Thyroid gland (tissue), 4 donors: ENCODE measurements around the gene ZNF506. TPM values are rescaled to one million over a fixed set of nuclear protein-coding genes. Genes with fewer than 3 reads are reported as not detected.
A peak's percentile ranks its signal among the peaks of the same experiment; 100 is the strongest.
"Not testable (repeated sequence)": the region's sequence is repeated elsewhere in the genome, so short reads cannot be mapped to it uniquely, and the experiment has no call there.

Source experiments
- DNase-seq, 2 donors: peaks; one replicate each; pipeline ENCODE4 v3.0.0-alpha.2; 2019
- H3K27ac ChIP-seq, 3 donors: fragments of 200-600 bp; sonication (generic); 1 replicate in 2 of 3; 2 replicates in 1 of 3; pipeline ENCODE4 v1.5.1; 2016 to 2019; ENCODE audit warnings: mild to moderate bottlenecking in 1 of 3, moderate library complexity in 1 of 3
- H3K27me3 ChIP-seq: fragments of 200-600 bp; sonication (generic); one replicate; pipeline ENCODE4 v1.5.1; 2019
- H3K36me3 ChIP-seq, 2 donors: fragments of 200-600 bp; sonication (generic); one replicate each; pipeline ENCODE4 v1.5.1; 2016 to 2019
- H3K4me1 ChIP-seq, 2 donors: fragments of 200-600 bp; sonication (generic); one replicate each; pipeline ENCODE4 v1.5.1; 2017 to 2019
- H3K4me3 ChIP-seq, 3 donors: fragments of 200-600 bp; sonication (generic); replicated peaks in 1 of 3; 1 replicate in 2 of 3; 2 replicates in 1 of 3; pipeline ENCODE4 v1.5.1; 2016; ENCODE audit warnings: mild to moderate bottlenecking in 1 of 3
- H3K9me3 ChIP-seq: fragments of 200-600 bp; sonication (generic); one replicate; pipeline ENCODE4 v1.5.1; 2017
- CTCF ChIP-seq, 6 experiments: fragments of 200-600 bp in 3 of 6; fragments of 450-650 bp in 3 of 6; sonication (generic) in 3 of 6; IDR thresholded peaks; one replicate each; pipeline ENCODE4 v1.5.1; 2016 to 2019; ENCODE audit warnings: antibody characterized with exemption in 6 of 6, mild to moderate bottlenecking in 2 of 6, inconsistent platforms in 1 of 6, moderate library complexity in 1 of 6
- POLR2A ChIP-seq, 2 donors: fragments of 450-650 bp; IDR thresholded peaks; one replicate each; pipeline ENCODE4 v1.6.1; 2017; ENCODE audit warnings: antibody characterized with exemption in 2 of 2, mild to moderate bottlenecking in 2 of 2, moderate library complexity in 1 of 2
- WGBS, 2 donors: methylation state at CpG; one replicate each; pipeline ENCODE4 v1.1.5; 2017; 5-methylcytosine and 5-hydroxymethylcytosine counted together
- intact Hi-C: fragments of 100-400 bp; cut with DNase I; formaldehyde crosslinking; loops from one replicate; pipeline ENCODE4 v1.15.1; 2023
- total RNA-seq, 4 donors: library from RNA; depleted of rRNA; stranded (reverse); fragments of >200 nt; gene quantifications; one replicate each; pipeline ENCODE4 v1.2.3, GENCODE V29; 2016

The ZNF506 gene
- total RNA-seq, 4 donors from 2014 or later, result 57.9 to 112 (median 76.5) TPM

DNA sequence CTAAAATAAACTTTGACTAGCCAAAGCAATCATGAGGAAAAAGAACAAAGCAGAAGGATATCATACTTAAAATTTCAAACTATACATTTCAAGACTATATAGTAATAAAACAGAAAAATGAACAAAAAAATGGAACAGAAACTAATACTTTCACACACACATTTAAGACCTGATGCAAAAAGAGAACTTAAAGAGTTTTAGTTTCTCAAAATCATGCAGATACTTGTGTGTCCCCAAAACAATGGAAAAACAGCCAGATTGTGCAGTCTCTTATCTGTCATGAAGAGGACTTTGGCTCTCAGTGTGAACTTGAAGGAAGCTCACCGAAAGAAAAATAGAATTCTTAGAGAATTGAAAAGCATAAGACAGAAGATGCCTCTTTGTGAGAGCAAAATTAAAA lies 16.1 kb downstream of the ZNF506 start:
- intact Hi-C loops, result no loop called here

GRCh38 chr19:19788015-19788414 lies 33.5 kb downstream of the ZNF506 start:
- intact Hi-C loops, result no loop called here
- peaks cover 16 to 23% of the 10 kb centered on the region in 2 donors for H3K36me3 ChIP-seq
- H3K9me3 ChIP-seq, result no peaks in the 10 kb centered on the region
- no peaks in the 10 kb centered on the region for H3K27me3 ChIP-seq
- no peak overlapping the region for H3K27ac ChIP-seq
- 86 to 100% methylated on average over 1 of the region's 1 CpG for WGBS, 2 donors
- no peak for TF ChIP-seq POLR2A (IDR thresholded peaks at IDR 0.05)
- no peak for TF ChIP-seq CTCF (IDR thresholded peaks at IDR 0.05)
- DNase-seq, result no peak
- no peak overlapping the region for H3K4me3 ChIP-seq
- no peaks in the 10 kb centered on the region for H3K4me1 ChIP-seq

More for the DNA sequence above, 16.1 kb downstream of the ZNF506 start:
- WGBS, 2 donors, result 91% methylated on average over 1 of the region's 1 CpG
- Histone ChIP-seq H3K27ac (no peak overlapping the region), H3K27me3 (no peaks in the 10 kb centered on the region), H3K9me3 (no peaks in the 10 kb centered on the region), H3K4me1 (peaks cover 4 to 5% of the 10 kb centered on the region in 2 donors), H3K36me3 (no peaks in the 10 kb centered on the region), H3K4me3 (no peak overlapping the region)
- TF ChIP-seq CTCF (IDR thresholded peaks at IDR 0.05), result no peak
- TF ChIP-seq POLR2A (IDR thresholded peaks at IDR 0.05), result no peak
- no peak for DNase-seq

- DNase-seq, H3K27ac ChIP-seq, H3K27me3 ChIP-seq, H3K36me3 ChIP-seq, H3K4me3 ChIP-seq, intact Hi-C loops, H3K9me3 ChIP-seq: not testable (repeated sequence)
- WGBS, 2 donors, result 98% methylated on average over 16 to 19 of the region's 19 CpGs
- H3K4me1 ChIP-seq, result peaks cover 0 to 13% of the 10 kb centered on the region in 2 donors
These were observed 36.1 kb downstream of the ZNF506 start for GRCh38 chr19:19785476-19785875.

- H3K27ac ChIP-seq, result no peak overlapping the region
- no peak for DNase-seq
- WGBS, 2 donors, result 91 to 96% methylated on average over 2 of the region's 2 CpGs
- no peak for TF ChIP-seq CTCF (IDR thresholded peaks at IDR 0.05)
- no peak for TF ChIP-seq POLR2A (IDR thresholded peaks at IDR 0.05)
- no peaks in the 10 kb centered on the region for H3K27me3 ChIP-seq
- H3K36me3 ChIP-seq, result no peaks in the 10 kb centered on the region
- intact Hi-C loops, result no loop called here
- no peaks in the 10 kb centered on the region for H3K9me3 ChIP-seq
- peaks cover 0 to 13% of the 10 kb centered on the region in 2 donors for H3K4me1 ChIP-seq
- no peak overlapping the region for H3K4me3 ChIP-seq
These were observed 38.8 kb downstream of the ZNF506 start for GRCh38 chr19:19782783-19783182.

- DNase-seq, result peak; percentile 61 to 69
- H3K36me3 ChIP-seq, H3K27ac ChIP-seq, intact Hi-C loops, H3K9me3 ChIP-seq, H3K27me3 ChIP-seq, H3K4me3 ChIP-seq: not testable (repeated sequence)
- 44% methylated on average over 6 of the region's 6 CpGs for WGBS, 2 donors
- H3K4me1 ChIP-seq, result peaks cover 9 to 21% of the 10 kb centered on the region in 2 donors
These were observed 39.8 kb downstream of the ZNF506 start for GRCh38 chr19:19781791-19782190.

- no peak for DNase-seq
- Histone ChIP-seq H3K4me3 (no peak overlapping the region), H3K9me3 (no peaks in the 10 kb centered on the region), H3K27me3 (no peaks in the 10 kb centered on the region), H3K27ac (no peak overlapping the region), H3K36me3 (no peaks in the 10 kb centered on the region), H3K4me1 (peaks cover 16 to 29% of the 10 kb centered on the region in 2 donors)
- WGBS, 2 donors, result 90% methylated on average over 2 of the region's 2 CpGs
- intact Hi-C loops, result no loop called here
- TF ChIP-seq CTCF (IDR thresholded peaks at IDR 0.05) (no peak), POLR2A (IDR thresholded peaks at IDR 0.05) (no peak)
These were observed 42.9 kb downstream of the ZNF506 start for GRCh38 chr19:19778666-19779065.
